Measurements from ENCODE around the gene FALEC.

The FALEC gene

DNA sequence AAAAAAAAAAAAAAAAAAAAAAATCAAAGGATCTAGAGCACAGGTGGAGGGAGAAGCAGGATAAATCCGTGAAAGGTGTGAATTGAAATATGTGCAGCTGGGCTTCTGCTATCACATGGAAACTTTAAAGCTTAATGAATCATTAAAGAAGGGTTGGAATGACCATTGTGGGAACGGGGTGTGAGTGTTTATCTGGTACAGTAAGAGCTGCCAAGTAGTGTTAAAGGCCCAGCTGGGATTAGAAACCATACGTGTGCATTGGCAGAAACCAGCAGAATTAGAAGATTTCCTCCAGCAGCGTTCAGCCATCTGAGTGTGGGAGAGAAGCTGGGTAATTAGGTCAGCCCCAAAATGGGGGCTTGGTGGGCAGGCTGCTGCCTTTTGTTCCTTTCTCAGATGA is 13.5 kb downstream of the FALEC start:
- no peak for DNase-seq (ENCODE audit: low spot score)
- in situ Hi-C loops (cut with MboI; ENCODE audit: low pct_unique_long_range_greater_than_20kb, low sequenced_read_pairs, unreplicated experiment): loop anchor here (25.0 kb wide), 1 partner anchor 267 kb away; the partner anchor contains the start of genes APH1A, C1orf54 and CA14
- TF ChIP-seq, protein P1, sequence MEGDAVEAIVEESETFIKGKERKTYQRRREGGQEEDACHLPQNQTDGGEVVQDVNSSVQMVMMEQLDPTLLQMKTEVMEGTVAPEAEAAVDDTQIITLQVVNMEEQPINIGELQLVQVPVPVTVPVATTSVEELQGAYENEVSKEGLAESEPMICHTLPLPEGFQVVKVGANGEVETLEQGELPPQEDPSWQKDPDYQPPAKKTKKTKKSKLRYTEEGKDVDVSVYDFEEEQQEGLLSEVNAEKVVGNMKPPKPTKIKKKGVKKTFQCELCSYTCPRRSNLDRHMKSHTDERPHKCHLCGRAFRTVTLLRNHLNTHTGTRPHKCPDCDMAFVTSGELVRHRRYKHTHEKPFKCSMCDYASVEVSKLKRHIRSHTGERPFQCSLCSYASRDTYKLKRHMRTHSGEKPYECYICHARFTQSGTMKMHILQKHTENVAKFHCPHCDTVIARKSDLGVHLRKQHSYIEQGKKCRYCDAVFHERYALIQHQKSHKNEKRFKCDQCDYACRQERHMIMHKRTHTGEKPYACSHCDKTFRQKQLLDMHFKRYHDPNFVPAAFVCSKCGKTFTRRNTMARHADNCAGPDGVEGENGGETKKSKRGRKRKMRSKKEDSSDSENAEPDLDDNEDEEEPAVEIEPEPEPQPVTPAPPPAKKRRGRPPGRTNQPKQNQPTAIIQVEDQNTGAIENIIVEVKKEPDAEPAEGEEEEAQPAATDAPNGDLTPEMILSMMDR (IDR thresholded peaks at IDR 0.05; ENCODE audit: extremely low read depth, insufficient read depth, missing control alignments): no peak

DNA sequence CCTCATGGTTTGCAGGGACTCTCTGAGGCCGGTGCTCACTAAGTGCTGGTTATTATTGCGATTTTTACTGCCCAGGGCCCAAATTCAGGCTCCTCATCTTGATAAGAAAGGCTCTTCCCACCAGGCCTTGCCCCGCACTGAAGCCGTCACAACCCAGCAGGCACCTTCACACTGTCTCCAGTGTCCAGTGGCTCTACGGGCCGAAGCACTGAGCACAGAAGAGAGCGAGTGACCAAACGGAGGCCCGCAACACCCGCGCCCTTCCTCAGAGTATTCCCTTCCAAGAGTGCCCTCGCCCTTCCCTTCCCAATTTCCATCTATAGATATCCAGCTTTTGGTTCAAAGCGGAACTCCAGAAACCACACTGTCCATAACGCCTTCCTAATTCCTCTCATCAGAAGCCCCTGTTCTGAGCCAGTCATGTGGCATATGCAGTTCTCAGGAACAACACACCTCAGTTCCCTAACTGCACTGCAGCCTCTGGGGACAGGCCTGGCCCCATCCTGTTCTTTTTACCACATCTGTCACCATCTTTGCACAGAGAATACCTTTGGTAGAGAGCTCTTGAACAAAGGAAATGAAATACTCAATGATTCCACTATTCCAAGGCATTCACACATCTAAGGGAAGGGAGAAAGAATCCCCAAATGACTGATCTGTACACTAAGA is 15.1 kb downstream of the FALEC start:
- no peak for DNase-seq (ENCODE audit: low spot score)
- TF ChIP-seq, protein P1 (IDR thresholded peaks at IDR 0.05; ENCODE audit: extremely low read depth, insufficient read depth, missing control alignments): no peak
- in situ Hi-C loops (cut with MboI; ENCODE audit: low pct_unique_long_range_greater_than_20kb, low sequenced_read_pairs, unreplicated experiment): loop anchor here (10.0 to 25.0 kb wide), 2 partner anchors 66 to 268 kb away; partner anchors contain the start of genes APH1A, C1orf54 and CA14

DNA sequence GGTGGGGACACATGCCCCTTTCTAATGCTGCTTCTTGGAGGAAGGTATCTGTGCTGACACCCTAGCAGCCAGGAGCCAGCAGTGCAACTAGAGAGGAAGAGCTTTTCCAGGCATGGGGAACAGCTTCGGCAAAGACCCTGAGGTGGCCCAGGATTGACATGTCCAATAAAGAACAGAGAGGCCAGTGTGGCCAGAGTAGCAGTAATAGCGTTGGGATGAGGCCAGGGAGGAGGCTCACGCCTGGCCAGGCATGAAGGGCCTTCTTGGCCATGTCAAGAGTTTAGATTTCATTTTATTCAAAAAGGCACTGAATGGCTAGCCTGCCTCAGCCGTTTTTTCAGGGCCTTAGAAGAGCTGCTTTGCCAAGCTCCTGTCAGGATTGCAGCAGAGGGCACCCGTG is 17.3 kb downstream of the FALEC start:
- in situ Hi-C loops (cut with MboI; ENCODE audit: low pct_unique_long_range_greater_than_20kb, low sequenced_read_pairs, unreplicated experiment): loop anchor here (10.0 to 25.0 kb wide), 2 partner anchors 68 to 271 kb away; partner anchors contain the start of genes APH1A, C1orf54 and CA14
- TF ChIP-seq, protein P1 (IDR thresholded peaks at IDR 0.05; ENCODE audit: extremely low read depth, insufficient read depth, missing control alignments): no peak
- no peak for DNase-seq (ENCODE audit: low spot score)

DNA sequence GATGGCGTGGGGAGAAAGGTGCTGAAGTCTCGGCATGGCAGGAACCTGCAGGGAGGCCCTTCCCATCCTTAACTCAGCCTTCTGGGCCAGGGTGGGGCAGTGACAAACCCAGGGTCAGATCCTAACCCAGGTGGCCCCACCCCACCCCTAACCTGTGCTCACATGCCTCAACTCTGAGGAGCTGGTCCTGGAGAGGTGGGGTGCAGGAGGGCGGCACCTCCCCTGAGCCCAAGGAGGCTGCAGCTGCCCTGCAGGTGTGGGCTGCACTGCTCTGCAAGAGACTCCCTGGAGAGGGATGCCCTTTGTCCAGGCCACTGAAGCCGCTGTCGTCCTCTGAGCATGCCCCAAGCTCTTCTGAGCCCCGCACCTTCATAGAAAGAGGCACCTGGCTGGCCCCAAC is 18.4 kb downstream of the FALEC start:
- TF ChIP-seq, protein P1 (IDR thresholded peaks at IDR 0.05; ENCODE audit: extremely low read depth, insufficient read depth, missing control alignments): no peak
- in situ Hi-C loops (cut with MboI; ENCODE audit: low pct_unique_long_range_greater_than_20kb, low sequenced_read_pairs, unreplicated experiment): loop anchor here (10.0 to 25.0 kb wide), 2 partner anchors 69 to 272 kb away; partner anchors contain the start of genes APH1A, C1orf54 and CA14
- no peak for DNase-seq (ENCODE audit: low spot score)

DNA sequence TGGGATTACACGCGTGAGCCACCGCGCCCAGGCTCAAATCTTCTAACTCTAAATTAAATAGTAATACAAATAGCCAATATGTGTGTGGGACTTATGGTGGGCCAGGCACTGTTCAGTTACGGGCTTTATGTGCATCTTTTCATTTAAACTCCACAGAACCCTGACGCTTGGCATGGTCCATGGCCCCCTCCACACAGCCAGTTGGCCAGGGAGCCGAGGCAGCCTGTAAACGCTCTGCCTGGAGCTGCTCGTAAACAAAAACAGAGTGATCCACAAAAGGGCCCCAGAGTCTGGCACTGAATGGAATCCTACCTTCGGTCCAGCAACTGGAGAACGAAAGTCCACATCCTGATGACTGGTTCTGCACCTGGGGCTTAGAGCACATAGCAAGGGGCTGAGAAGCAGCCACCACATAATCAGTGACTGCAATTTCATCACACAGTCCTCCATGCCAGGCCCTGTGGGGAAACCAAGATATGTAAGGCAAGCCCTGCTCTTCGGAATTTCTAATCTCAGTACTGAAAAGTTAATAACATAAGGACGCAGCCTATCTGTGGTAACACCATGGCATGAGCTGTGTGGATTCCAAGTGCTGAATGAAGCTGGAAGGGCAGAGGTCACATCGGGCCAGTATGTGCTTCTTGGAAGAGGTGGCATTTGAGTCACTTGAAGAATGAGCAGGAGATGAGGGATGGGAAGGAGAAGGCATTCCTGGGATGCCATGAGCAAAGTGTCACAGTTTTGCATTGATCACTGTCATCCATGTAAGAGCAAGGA is 20.1 kb downstream of the FALEC start:
- TF ChIP-seq, protein P1 (IDR thresholded peaks at IDR 0.05; ENCODE audit: extremely low read depth, insufficient read depth, missing control alignments): no peak
- DNase-seq (ENCODE audit: low spot score): no peak
- in situ Hi-C loops (cut with MboI; ENCODE audit: low pct_unique_long_range_greater_than_20kb, low sequenced_read_pairs, unreplicated experiment): loop anchor here (10.0 to 25.0 kb wide), 2 partner anchors 71 to 273 kb away; partner anchors contain the start of genes APH1A, C1orf54 and CA14

DNA sequence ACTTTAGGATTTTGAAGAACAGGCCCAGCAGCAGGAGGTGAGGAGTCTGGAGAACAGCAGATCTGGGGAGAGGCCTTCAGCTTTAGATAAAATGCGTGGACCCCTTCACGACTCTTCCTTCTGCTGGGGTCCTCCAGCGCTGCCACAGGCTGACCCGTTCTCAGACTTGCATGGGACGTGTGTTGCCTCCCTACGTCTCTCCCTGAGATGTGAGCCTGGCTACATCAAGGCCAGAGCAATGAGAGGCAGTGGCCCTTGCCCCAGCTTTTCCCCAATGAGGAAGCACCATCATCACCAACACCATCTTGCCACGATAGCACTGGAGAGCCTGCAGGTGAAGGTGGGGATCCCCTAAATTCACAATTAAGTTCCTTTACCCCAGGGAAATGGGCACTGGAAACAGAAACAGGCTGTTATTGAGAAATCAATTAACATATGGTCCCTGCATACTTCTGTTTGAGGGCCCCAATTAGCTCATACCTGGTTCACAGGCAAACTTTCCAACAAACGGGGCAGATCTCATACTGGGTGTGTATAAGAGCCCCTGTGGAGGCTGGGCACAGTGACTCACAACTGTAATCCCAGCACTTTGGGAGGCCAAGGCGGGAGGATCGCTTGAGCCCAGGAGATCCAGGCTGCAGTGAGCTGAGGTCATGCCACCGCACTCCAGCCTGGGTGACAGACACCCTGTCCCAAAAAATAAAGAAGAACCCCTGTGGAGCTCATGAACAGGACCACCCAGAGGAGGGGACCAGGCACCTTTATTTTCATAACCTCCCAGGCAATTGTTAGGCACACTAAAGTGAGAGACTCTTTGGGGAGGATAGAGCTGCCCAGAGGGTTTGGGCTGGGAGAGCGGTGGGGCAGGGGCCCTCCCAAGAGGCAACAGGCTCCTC is 21.5 kb downstream of the FALEC start:
- DNase-seq (ENCODE audit: low spot score): no peak
- TF ChIP-seq, protein P1 (IDR thresholded peaks at IDR 0.05; ENCODE audit: extremely low read depth, insufficient read depth, missing control alignments): no peak
- in situ Hi-C loops (cut with MboI; ENCODE audit: low pct_unique_long_range_greater_than_20kb, low sequenced_read_pairs, unreplicated experiment): loop anchor here (10.0 to 25.0 kb wide), 2 partner anchors 72 to 275 kb away; partner anchors contain the start of genes APH1A, C1orf54 and CA14

All from GM13977 (cell line).